ENCODE data around the gene C17orf78. TPM values are rescaled to one million over a fixed set of nuclear protein-coding genes. Genes with fewer than 3 reads are reported as not detected.
"Not testable (repeated sequence)": the region's sequence is repeated elsewhere in the genome, so short reads cannot be mapped to it uniquely, and the experiment has no call there.

Gene C17orf78
- total RNA-seq, 4 donors from 2014 or later, result not detected

- Histone ChIP-seq H3K4me1 (no peaks in the 10 kb centered on the region), H3K27ac (no peak overlapping the region), H3K27me3 (no peaks in the 10 kb centered on the region), H3K9me3 (no peaks in the 10 kb centered on the region), H3K4me3 (no peak overlapping the region), H3K36me3 (peaks cover 0 to 68% of the 10 kb centered on the region in 2 donors)
- ATAC-seq, result no peak
- 94 to 100% methylated on average over 2 of the region's 2 CpGs for WGBS, 2 donors (ENCODE audit: low coverage in 1 of 2)
- no peak for TF ChIP-seq POLR2A (IDR thresholded peaks at IDR 0.05)
- TF ChIP-seq CTCF (IDR thresholded peaks at IDR 0.05), result no peak
- no peak for TF ChIP-seq POLR2AphosphoS5 (IDR thresholded peaks at IDR 0.05)
Measured at GRCh38 chr17:37432671-37433070, 56.9 kb downstream of the C17orf78 start.

GRCh38 chr17:37438141-37438540 is 62.4 kb downstream of the C17orf78 start:
- Histone ChIP-seq H3K27ac (no peak overlapping the region), H3K27me3 (no peaks in the 10 kb centered on the region), H3K4me3 (no peak overlapping the region), H3K36me3 (peaks cover 0 to 90% of the 10 kb centered on the region in 2 donors), H3K9me3 (no peaks in the 10 kb centered on the region), H3K4me1 (no peaks in the 10 kb centered on the region)
- TF ChIP-seq POLR2A (IDR thresholded peaks at IDR 0.05) (no peak), POLR2AphosphoS5 (IDR thresholded peaks at IDR 0.05) (no peak), CTCF (IDR thresholded peaks at IDR 0.05) (no peak), EP300 (IDR thresholded peaks at IDR 0.05) (no peak)
- no peak for ATAC-seq
- 66 to 75% methylated on average over 4 of the region's 4 CpGs for WGBS, 2 donors (ENCODE audit: low coverage in 1 of 2)

- Histone ChIP-seq H3K27ac (no peak overlapping the region), H3K27me3 (no peaks in the 10 kb centered on the region), H3K9me3 (no peaks in the 10 kb centered on the region), H3K4me3 (no peak overlapping the region), H3K36me3 (peaks cover 0 to 93% of the 10 kb centered on the region in 2 donors), H3K4me1 (no peaks in the 10 kb centered on the region)
- no peak for ATAC-seq
- WGBS, 2 donors (ENCODE audit: low coverage in 1 of 2), result 89 to 90% methylated on average over 2 of the region's 2 CpGs
- TF ChIP-seq EP300 (IDR thresholded peaks at IDR 0.05) (no peak), POLR2AphosphoS5 (IDR thresholded peaks at IDR 0.05) (no peak), POLR2A (IDR thresholded peaks at IDR 0.05) (no peak), CTCF (IDR thresholded peaks at IDR 0.05) (no peak)
Measured at GRCh38 chr17:37440424-37440823, 64.6 kb downstream of the C17orf78 start.

GRCh38 chr17:37441369-37442014 is 65.7 kb downstream of the C17orf78 start:
- ATAC-seq, result not testable (repeated sequence)
- peaks cover 0 to 96% of the 10 kb centered on the region in 2 donors for H3K36me3 ChIP-seq
- WGBS, 2 donors (ENCODE audit: low coverage in 1 of 2), result 87 to 88% methylated on average over 7 to 12 of the region's 12 CpGs

More at GRCh38 chr17:37441369-37442014, 65.7 kb downstream of the C17orf78 start:
- H3K27me3 ChIP-seq, H3K4me3 ChIP-seq, H3K9me3 ChIP-seq, H3K27ac ChIP-seq, H3K4me1 ChIP-seq: not testable (repeated sequence)

Other genes starting within 250 kb of the C17orf78 start
- 10 to 100 TPM; 40.5 to 64.1 (median 51.8) TPM for gene ACACA, start 30.9 kb downstream of the C17orf78 start, total RNA-seq
- gene TADA2A, start 30.9 kb downstream of the C17orf78 start, total RNA-seq, result 10 to 100 TPM; 17.5 to 21.5 (median 18.5) TPM
- 10 to 100 TPM; 11.8 to 46.0 (median 28.2) TPM for gene DUSP14, start 113.9 kb downstream of the C17orf78 start, total RNA-seq
- 10 to 100 TPM; 11.9 to 29.9 (median 16.8) TPM for gene SYNRG, start 233.4 kb downstream of the C17orf78 start, total RNA-seq